Testis (tissue), 5 donors: ENCODE measurements around the gene BACH2. TPM values are rescaled to one million over a fixed set of nuclear protein-coding genes. Genes with fewer than 3 reads are reported as not detected.

ENCODE experiments used
- DNase-seq: peaks from one replicate; pipeline ENCODE4 v3.0.0-alpha.2; 2019
- H3K27ac ChIP-seq, 2 donors: fragments of 200-600 bp; sonication (generic); one replicate each; pipeline ENCODE4 v1.5.1; 2019
- H3K27me3 ChIP-seq: fragments of 200-600 bp; sonication (generic); one replicate; pipeline ENCODE4 v1.5.1; 2019
- H3K36me3 ChIP-seq: fragments of 200-600 bp; sonication (generic); one replicate; pipeline ENCODE4 v1.5.1; 2017; ENCODE audit warnings: low read depth; ENCODE audit errors: missing control alignments
- H3K4me1 ChIP-seq: fragments of 200-600 bp; sonication (generic); one replicate; pipeline ENCODE4 v1.5.1; 2019
- H3K4me3 ChIP-seq, 2 donors: fragments of 200-600 bp; sonication (generic); one replicate each; pipeline ENCODE4 v1.5.1; 2017 to 2019
- H3K9me3 ChIP-seq: fragments of 200-600 bp; sonication (generic); one replicate; pipeline ENCODE4 v1.5.1; 2017
- POLR2A ChIP-seq: fragments of 450-650 bp; IDR thresholded peaks from one replicate; pipeline ENCODE4 v1.6.1; 2017; ENCODE audit warnings: antibody characterized with exemption, mild to moderate bottlenecking, moderate library complexity
- WGBS, 2 donors: methylation state at CpG; one replicate each; pipeline ENCODE4 v1.1.5; 2018; 5-methylcytosine and 5-hydroxymethylcytosine counted together
- intact Hi-C: fragments of 100-400 bp; cut with DNase I; formaldehyde crosslinking; loops from one replicate; pipeline ENCODE4 v1.15.1; 2023; ENCODE audit warnings: low total_unique reads
- long read RNA-seq, 2 donors: transcript quantifications; one replicate each; lab custom pipeline, GENCODE V29; 2026
- polyA plus RNA-seq: library from polyadenylated mRNA; stranded (reverse); fragments of 350-450 nt; fragmentation: Illumina TruSeq; extraction: RNeasy Lipid Tissue Mini Kit (QIAGEN cat#74804); gene quantifications from one replicate; pipeline ENCODE4 v1.2.3, GENCODE V29; 2014; ENCODE audit warnings: low read depth, low replicate concordance; ENCODE audit not compliant: insufficient read depth
- total RNA-seq, 2 donors: library from RNA; depleted of rRNA; stranded (reverse); fragments of >200 nt; gene quantifications; one replicate each; pipeline ENCODE4 v1.2.3, GENCODE V29; 2016
- TF ChIP-seq, protein P1 (sequence below), 3 experiments: fragments of 450-650 bp in 2 of 3; fragments of 200-600 bp in 1 of 3; sonication (generic) in 1 of 3; IDR thresholded peaks; one replicate each; pipeline ENCODE4 v1.5.1; 2016 to 2019; ENCODE audit warnings: antibody characterized with exemption in 3 of 3, mild to moderate bottlenecking in 2 of 3, moderate library complexity in 1 of 3

BACH2 gene
- total RNA-seq (1 to 10 TPM; 6.5 to 8.3 TPM), polyA plus RNA-seq (5.0 TPM)
- long read RNA-seq, donor 1, full-length matches to known transcripts, result 1 of 1 reads
- long read RNA-seq, donor 1, partial matches to known transcripts, result 0 of 1 reads
- long read RNA-seq, donor 1, other reads (novel, unspliced or antisense), result 0 of 1 reads
- long read RNA-seq, donor 2, result 0 reads

DNA sequence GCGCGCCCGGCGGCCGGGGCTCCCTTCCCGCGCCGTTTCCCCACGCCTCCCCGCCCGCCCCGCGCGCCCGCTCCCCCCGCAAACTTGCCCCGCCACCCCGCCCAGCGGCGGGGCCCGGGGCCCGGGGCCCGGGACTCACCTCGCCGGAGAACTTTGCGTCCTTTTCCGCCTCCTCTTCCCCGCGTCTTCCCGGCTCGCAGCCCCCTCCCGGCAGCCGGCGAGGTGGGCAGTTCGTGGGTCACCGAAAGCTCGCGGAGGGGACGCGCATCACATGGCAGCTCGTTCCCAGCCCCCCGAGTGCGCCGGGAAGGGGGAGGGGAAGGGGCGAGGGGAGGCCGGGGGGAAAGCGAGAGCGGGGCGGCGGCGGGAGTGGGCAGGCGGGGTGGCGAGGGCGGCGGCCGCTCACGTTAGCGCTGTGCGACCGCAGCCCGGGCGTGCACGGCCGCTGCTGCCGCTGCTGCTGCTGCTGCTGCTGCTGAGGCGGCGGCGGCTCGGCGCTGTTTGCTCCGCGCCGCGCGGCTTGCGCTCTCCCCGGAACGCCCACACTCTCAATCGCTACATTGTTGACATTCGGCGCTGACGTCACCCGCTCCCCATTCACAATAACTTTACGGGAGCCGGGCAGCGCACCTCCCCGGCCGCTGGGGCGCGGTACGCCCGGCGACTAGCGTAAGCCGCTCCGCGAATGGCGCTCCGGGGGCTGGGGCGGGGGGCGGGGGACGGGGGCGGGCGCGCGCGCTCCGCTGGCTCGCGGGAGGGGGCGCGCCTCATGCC, at the start of gene BACH2:
TSS of gene BACH2 (minus strand) at position 503 of the 774 bp plus-strand sequence. CDS start 287,999 bp downstream, outside the sequence.
- Histone ChIP-seq H3K4me1 (peaks cover 6% of the 10 kb centered on the region), H3K27ac (peak within 1 kb of the TSS; percentile 60 to 81), H3K4me3 (peak within 1 kb of the TSS; percentile 75 to 78), H3K27me3 (no peaks in the 10 kb centered on the region), H3K36me3 (no peaks in the 10 kb centered on the region), H3K9me3 (no peaks in the 10 kb centered on the region)
- intact Hi-C loops, result no loop called here
- WGBS, 2 donors, result 2% methylated on average over 37 of the region's 112 CpGs; no CpG with 5 or more reads in 1 of the 2 donors
- no peak for TF ChIP-seq POLR2A
- TF ChIP-seq, protein P1, sequence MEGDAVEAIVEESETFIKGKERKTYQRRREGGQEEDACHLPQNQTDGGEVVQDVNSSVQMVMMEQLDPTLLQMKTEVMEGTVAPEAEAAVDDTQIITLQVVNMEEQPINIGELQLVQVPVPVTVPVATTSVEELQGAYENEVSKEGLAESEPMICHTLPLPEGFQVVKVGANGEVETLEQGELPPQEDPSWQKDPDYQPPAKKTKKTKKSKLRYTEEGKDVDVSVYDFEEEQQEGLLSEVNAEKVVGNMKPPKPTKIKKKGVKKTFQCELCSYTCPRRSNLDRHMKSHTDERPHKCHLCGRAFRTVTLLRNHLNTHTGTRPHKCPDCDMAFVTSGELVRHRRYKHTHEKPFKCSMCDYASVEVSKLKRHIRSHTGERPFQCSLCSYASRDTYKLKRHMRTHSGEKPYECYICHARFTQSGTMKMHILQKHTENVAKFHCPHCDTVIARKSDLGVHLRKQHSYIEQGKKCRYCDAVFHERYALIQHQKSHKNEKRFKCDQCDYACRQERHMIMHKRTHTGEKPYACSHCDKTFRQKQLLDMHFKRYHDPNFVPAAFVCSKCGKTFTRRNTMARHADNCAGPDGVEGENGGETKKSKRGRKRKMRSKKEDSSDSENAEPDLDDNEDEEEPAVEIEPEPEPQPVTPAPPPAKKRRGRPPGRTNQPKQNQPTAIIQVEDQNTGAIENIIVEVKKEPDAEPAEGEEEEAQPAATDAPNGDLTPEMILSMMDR (IDR thresholded peaks at IDR 0.05), result no peak
- DNase-seq, result peak; percentile 96

DNA sequence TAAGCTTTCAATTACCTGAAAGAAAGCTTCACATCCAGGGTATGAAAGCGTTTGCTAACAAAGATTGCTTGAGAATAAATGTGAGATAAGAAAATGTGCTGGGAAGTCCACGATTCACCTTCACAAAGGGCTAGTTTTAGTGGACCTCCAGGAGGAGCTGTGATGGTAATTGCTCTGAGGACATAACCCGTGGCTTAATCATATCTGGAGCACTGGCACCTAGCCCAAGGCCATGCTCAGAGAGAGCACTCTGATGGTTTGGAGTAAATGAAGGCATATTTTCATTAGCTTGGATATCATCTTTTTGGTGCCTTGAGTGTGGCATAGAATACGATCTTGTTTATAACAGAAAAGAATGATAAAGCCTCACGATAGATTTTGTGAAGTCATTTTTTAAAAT, 46.9 kb upstream of the BACH2 start:
- Histone ChIP-seq H3K27me3 (no peaks in the 10 kb centered on the region), H3K36me3 (no peaks in the 10 kb centered on the region), H3K4me3 (no peak overlapping the region), H3K4me1 (no peaks in the 10 kb centered on the region), H3K27ac (no peak overlapping the region), H3K9me3 (no peaks in the 10 kb centered on the region)
- intact Hi-C loops, result no loop called here
- 28 to 43% methylated on average over 5 of the region's 5 CpGs for WGBS, 2 donors
- DNase-seq, result peak; percentile 86
- TF ChIP-seq, protein P1 (IDR thresholded peaks at IDR 0.05), result no peak
- no peak for TF ChIP-seq POLR2A

DNA sequence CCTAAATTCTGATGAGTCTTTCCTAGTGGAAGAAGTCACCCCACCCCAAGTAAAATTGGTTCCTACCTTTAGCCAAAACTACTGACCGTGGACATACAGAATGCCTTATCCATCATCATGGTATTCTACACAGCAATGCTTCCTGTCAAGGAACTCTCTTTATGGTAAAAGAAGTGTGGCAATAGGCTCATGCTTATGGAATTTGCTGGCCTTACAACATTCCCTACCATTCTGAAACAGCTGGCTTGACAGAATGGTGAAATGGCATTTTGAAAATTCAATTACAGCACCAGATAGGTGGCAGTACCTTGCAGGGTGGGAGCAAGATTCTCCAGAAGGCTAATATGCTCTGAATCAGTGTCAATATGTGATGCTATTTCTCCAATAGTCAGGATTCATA, 41.8 kb upstream of the BACH2 start:
- no peaks in the 10 kb centered on the region for H3K36me3 ChIP-seq
- no peak overlapping the region for H3K27ac ChIP-seq
- no peaks in the 10 kb centered on the region for H3K9me3 ChIP-seq
- intact Hi-C loops, result no loop called here
- H3K27me3 ChIP-seq, result no peaks in the 10 kb centered on the region
- DNase-seq, result no peak
- no peak for TF ChIP-seq POLR2A
- TF ChIP-seq, protein P1 (IDR thresholded peaks at IDR 0.05), result no peak
- 96 to 100% methylated on average over 1 of the region's 1 CpG for WGBS, 2 donors
- no peak overlapping the region for H3K4me3 ChIP-seq
- H3K4me1 ChIP-seq, result no peaks in the 10 kb centered on the region

DNA sequence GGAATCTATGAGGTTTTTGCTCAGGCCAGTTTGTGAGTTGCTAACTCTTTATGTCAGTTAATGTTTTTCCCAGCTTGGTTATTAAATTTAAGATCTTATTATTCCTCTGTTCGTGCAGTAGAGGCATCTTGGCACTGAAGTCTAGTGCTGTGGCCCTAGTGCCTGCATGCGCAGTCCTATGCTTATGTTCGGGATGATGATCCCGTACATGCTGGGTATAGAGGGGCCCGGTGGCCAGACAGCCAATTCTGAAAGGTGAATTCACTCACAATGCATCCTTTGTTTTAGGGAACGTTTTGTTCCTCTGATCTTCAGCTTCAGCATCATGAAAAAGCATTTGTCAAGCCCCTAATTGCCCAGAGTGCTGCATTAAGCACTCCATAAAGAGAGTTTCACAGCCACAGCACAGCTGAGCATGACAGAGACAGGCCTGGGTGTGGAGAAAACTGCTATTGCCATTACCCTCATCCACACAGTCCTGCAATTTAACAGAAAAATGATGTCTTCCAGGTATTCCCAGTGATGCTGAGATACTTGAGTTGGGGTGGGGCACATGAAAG, 39.8 kb upstream of the BACH2 start:
- Histone ChIP-seq H3K9me3 (no peaks in the 10 kb centered on the region), H3K4me3 (no peak overlapping the region), H3K36me3 (no peaks in the 10 kb centered on the region), H3K27me3 (no peaks in the 10 kb centered on the region), H3K27ac (no peak overlapping the region), H3K4me1 (no peaks in the 10 kb centered on the region)
- no peak for TF ChIP-seq POLR2A
- TF ChIP-seq, protein P1 (IDR thresholded peaks at IDR 0.05), result no peak
- WGBS, 2 donors, result 66 to 74% methylated on average over 6 of the region's 6 CpGs
- no peak for DNase-seq
- intact Hi-C loops, result no loop called here
